GM19467 (cell line): ENCODE data around the gene ITGA6.
"Not testable (repeated sequence)": the region's sequence is repeated elsewhere in the genome, so short reads cannot be mapped to it uniquely, and the experiment has no call there.

Experiments used
- ATAC-seq: cut with Tn5 transposase; IDR thresholded peaks from one replicate; pipeline ENCODE4 v1.9.1; 2021; ENCODE audit warnings: mild to moderate bottlenecking, moderate library complexity; ENCODE audit not compliant: unreplicated experiment

ITGA6 gene

DNA sequence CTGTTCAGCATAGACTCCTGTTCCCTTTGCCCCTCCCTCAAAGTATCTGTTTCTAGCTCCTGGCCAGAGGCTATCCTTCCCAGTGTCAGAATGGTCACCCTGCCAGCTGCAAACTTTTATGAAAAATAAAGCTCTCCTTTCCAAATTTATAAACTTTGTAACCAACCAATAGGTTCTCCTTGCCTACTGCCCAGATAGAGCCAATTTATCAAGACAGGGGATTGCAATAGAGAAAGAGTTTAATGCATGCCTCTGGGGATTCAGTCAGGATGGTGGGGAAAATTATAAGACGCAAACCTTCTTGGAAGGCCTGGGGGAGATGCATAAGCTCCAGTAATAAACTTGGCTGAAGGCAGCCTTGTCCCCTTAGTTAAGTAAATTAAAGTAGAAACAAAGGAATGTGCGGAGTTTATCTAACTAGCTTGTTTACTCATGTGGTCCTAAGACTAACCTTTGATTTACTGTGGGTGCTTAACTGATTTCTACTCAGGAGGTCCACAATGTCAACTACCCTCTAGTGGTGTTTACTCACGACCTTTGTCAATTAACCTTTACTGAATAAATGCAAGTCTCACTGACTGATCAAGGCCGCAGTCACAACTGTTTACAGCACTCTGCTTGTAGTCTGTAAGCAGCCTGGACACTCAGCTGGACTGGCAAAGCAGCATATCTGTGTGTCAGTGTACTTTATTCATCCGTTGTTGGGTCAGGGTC is 85.6 kb downstream of the ITGA6 start:
- no peak for ATAC-seq

DNA sequence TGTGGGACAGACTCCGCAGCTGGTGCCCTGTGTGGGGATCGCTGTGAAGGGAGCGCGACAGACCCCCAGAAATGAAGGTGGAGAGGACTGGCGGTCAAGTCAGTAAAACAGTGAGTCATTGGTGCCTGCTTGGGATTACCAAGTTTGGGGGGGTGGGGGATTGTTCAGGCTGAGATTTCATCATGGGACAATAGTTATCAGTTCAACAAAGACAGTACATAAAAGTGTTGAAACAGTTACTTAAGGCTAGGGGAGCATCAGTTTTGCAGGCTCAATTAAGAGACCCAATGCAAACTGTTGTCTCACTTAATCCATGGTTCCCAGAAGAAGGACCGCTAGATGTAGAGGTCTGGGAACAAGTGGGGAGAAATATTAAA is 86.1 kb downstream of the ITGA6 start:
- ATAC-seq: no peak

DNA sequence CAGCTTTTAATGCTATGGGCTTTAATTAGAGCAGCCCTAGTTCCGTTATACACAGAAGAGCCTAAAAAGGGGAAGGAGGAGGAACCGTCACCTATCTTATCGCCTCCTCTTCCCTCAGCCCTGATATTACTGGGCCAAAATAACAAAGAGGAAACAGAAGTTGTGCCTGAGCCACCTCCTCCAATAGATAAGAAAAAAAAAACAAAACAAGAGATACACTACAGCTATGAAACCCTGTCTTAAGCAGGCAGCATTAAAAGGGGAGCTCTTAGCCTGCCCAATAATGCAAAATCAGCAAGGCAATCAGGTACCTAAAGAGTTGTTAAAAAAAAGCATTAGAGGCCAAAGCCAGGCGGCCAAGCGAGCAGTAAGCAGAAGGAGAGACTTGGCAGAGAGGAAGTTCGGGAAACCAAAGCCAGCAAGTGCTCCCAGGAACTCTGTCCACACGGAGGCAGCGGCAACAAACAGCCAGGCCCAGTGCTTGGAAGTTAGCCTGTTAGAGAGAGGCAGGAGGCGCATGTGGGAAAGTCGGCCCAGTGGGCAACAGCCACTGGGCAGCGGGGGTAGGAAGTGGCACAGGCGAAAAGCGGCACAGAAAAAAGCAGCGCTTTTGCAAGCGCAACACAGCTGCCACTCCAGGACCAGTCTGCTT is 86.7 kb downstream of the ITGA6 start:
- ATAC-seq: no peak

DNA sequence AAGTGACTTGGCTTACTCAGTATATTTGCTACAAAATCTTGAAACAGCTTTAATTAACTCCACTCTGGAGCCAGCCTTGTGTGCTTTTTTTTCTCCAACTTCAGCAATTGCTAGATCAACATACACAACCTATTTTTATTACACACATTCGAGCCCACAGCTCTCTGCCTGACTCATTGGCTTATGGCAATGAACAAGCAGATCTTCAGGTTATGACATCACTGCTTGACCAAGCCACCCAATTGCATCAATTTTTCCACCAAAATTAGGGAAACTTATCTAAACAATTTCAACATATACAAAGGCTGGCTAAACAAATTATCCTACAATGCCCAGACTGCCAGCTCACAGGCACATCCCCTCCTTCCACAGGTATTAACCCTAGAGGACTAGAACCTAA is 88.9 kb downstream of the ITGA6 start:
- ATAC-seq: no peak

DNA sequence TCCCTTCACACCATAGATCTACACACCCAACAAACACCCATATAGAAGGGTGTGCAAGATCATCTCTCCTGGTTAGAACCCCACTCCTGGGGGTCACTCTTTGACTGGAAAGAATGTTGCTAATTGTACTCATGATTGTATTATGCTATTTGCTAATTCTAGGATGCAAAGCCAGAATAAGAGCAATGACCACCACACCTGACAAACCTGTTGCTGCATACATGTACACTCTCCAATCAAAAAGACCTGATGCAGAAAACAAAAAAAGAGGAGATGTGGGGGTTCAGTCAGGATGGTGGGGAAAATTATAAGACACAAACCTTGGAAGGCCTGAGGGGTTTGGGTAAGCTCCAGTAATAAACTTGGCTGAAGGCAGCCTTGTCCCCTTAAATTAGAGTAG is 91.6 kb downstream of the ITGA6 start:
- ATAC-seq: no peak

DNA sequence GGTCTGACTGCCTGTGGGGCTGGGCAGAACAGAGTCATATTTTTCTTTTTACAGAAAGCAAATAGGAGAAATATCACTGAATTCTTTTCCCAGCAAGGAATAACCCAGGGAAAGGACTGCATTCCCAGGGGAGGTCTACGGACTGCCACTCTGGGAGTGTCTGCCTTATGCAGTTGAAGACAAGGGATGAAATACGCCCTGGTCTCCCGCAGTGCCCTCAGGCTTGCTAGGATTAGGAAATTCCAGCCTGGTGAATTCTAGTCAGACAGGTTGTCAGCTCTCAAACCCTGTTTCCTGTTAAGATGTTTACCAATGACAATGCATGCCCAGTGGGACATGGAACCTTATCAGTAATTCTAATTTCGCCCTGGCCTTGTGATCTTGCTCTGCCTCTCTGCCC is 98.2 kb downstream of the ITGA6 start:
- ATAC-seq: no peak

DNA sequence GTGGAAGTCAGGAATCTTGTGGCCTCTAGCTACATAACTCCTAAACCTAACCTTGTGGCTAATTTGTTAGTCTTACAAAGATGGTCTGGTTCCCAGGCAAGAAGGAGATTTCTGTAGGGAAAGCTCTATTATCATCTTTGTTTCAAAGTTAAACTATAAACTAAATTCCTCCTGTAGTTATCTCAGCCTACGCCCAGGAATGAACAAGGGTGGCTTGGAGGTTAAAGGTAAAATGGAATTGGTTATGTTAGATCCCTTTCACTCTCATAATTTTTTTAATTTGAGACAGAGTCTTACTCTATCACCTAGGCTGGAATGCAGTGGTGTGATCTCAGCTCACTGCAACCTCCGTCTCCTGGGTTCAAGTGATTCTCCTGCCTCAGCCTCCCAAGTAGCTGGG is 103.9 kb downstream of the ITGA6 start:
- no peak for ATAC-seq

DNA sequence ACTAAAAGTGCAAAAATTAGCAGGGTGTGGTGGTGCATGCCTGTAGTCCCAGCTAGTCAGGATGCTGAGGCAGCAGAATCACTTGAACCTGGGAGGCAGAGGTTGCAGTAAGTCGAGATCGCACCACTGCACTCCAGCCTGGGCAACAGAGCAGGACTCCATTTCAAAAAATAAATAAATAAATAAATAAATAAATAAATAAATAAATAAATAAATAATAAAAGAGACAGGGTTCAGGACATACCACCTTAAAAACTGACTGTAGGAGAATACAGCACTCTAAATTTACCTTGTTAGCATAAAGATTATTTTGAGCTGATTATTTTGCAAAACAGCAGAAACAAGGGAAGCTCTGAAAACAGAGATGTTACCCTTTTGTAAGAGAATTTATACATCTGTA is 105.1 kb downstream of the ITGA6 start:
- not testable (repeated sequence) for ATAC-seq

DNA sequence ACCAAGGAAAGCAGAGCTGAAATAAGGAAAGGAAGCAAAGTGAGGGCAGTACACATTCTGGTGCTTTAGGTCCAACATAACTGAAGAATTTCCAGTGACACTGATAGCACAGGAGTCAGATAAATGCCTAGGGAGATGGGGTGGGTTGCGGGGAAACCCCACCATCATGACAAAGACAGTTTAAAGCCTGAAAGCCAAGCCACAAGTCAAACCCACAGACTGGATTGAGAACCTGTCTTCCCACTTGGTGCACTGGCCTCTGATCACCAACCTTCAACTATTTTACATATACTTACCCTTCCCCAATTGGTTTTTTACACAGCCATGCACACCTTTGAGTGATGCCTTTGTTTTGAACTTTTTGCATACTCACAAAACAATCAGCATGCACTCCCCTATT is 106.3 kb downstream of the ITGA6 start:
- no peak for ATAC-seq

DNA sequence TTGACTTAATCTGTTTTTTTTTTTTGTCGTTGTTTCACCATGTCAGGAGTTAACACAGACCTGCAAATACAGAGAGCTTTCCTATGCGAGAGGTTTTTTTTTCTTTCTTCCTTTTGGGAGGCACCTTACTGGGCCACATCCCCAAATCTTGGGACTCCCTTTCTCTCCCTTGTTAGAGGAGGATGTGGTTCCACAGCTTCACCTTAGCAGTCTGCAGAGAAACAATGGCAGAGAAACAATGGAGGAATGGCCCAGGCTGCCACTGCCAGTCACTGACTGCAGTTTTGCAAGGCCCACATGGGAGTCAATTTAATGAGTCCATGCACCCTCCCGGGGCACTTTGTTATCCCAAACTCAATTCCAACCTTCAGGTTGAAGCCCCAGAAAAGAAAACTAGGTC is 107.7 kb downstream of the ITGA6 start:
- no peak for ATAC-seq

DNA sequence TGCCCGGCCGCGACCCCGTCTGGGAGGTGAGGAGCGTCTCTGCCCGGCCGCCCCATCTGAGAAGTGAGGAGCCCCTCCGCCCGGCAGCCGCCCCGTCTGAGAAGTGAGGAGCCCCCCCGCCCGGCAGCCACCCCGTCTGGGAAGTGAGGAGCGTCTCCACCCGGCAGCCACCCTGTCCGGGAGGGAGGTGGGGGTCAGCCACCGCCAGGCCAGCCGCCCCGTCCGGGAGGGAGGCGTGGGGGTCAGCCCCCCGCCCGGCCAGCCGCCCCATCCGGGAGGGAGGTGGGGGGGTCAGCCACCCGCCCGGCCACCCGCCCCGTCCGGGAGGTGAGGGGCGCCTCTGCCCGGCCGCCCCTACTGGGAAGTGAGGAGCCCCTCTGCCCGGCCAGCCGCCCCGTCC is 110.5 kb downstream of the ITGA6 start:
- not testable (repeated sequence) for ATAC-seq

DNA sequence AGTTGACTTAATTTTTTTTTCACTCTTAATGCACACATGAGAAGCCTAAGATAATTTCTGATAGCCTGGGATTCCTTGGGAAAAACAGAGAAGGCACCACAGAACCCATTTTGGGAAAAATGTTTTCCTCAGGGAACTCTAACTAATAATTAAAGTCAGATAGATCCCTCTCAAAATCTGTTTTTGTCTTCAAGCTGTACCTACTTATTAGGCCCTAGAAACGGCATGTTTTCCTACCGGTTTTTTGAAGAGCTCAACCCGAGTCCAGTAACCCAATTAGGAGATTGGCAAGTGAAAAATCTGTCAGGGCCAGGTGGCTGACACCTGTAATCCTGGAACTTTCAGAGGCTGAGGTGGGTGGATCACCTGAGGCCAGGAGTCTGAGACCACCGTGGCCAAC is 112.4 kb downstream of the ITGA6 start:
- no peak for ATAC-seq

DNA sequence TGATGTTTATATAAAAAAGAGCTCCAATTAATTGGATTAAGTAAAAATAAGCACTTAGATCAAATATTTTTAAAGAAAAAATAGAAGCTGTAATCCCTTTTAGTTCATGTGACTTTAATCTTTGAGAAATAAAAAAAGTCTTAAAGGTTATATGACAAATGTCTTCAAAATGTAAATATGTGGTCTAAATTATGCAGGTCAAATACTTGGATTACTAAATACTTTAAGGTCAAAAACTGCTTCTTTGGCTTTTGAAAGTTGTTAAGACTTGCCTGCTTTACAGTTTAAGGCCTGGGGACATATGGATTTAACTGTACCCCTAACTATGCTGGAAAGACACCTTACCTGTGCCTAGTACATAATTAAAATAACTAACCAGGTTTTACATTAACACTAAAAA is 113.0 kb downstream of the ITGA6 start:
- no peak for ATAC-seq

DNA sequence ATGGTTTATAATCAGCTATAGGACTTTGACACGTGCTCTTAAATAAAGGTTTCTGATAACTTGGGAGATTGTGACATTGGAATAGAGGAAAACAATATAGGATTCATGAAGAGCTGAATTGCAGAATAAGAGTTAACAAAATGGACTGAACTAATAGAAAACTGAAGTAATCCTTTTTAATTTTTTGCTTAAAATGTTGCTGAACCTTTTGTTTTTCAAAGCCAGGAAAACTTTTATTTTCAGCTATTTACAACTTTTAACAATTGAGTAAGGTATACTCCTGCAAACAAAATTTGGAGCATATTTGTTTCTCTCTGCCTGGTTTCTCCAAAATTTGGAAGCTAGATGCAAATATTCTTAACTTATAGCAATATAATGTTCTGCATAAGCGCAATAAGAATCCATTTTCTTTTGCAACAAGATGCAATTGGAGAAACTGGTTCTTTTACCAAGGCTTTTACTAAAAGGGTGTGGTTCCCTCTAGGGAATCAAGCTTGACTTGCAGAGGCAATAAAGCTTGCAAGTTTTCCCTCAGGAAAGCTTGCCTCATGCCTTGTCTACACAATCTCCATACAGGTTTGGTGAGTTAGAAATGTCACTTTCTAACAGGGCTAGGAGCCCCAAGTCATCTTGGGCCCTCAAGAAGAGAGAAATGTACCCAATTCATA is 118.2 kb downstream of the ITGA6 start:
- no peak for ATAC-seq

DNA sequence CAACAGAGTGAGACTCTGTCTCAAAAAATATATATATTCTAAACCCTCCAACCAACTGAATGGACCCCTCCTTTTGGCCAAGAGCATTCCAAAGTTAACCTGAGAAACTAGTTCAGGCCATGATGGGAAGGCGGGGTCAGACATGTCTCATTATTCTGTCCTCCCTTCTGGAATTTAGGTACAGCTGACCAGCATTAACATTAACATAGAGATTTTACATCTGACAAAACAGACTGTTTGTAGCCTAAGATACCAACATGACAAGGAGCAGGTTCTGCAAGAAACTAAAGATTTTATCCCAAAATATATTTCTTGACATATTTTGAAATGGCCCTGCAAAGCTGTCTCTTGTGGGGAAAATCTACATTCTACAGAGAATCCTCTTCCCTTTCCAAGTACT is 121.7 kb downstream of the ITGA6 start:
- no peak for ATAC-seq

DNA sequence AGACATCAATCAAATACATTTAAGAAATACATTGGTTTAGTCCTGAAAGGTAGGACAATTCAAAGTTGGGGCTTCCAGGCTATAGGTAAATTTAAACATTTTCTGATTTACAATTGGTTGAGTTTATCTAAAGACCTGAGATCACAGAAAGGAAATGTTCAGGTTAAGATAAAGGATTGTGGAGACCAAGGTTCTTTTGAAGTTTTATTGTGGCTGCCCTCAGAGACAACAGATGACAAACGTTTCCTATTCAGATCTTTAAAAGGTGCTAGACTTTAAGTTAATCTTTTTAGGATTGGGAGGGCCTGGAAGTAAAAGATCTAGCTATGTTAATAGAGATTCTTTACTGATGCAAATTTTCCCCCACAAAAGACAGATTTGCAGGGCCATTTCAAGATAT is 122.4 kb downstream of the ITGA6 start:
- ATAC-seq: not testable (repeated sequence)

DNA sequence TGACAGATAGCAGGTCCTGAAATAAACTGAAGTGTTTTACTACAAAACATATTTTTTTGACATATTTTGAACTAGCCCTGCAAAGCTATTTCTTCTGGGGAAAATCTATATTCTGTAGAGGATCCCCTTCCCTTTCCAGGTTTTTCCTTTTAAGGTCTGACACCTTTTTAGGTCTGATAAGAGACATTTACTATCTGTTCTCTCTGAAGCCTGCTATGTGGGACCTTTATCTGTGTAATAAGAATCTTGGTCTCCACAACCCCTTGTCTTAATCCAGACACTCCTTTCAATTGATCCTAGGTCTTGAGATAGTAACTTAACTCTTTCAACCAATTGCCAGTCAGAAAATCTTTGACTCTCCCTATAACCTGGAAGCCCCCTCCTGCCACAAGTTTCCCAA is 123.0 kb downstream of the ITGA6 start:
- ATAC-seq: no peak

DNA sequence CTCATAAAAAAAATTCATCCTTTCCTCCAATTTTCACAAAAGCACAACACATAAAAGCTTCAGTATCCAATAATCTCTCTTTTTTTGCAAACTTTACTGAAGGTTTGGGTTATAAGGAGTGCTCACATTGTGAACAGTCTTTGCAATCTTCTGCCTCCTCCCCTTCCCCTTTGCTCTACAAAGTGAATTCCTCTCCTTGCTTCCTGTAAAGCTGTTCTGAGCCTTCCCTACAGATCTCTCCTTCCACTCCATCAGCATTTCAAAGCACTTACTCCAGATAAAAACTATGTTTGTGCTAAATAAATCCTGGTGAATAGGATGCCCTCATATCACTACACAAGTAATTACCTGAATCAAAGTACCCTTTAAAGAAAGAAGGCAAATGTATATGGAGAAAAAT is 123.9 kb downstream of the ITGA6 start:
- no peak for ATAC-seq

DNA sequence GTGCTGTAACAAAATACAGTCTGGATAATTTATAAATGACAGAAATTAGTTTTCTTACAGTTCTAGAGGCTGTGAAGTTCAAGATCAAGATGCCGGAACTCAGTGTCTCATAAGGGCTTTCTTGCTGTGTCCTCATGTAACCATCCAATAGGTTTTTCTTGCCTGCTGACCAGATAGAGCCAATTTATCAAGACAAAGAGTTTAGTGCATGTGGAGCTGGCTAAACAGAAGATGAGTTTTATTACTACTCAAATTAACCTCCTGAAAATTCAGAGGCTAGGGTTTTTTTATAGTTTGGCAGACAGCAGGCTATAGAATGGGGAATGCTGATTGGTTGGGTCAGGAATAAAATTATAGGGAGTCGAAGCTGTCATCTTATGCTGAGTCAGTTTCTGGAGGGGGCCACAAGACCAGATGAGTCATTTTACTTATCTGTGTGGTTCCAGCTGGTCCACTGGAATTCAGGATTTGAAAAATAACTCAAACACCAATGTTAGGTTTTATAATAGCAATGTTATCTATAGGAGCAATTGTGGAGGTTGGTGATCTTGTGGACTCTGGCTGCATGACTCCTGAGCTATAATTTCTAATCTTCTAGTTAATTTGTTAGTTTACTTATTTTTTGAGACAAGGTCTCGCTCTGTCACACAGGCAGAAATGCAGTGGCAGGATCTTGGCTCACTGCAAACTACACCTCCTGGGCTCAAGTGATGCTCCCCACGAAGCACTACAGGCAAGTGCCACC is 125.3 kb downstream of the ITGA6 start:
- ATAC-seq: no peak

DNA sequence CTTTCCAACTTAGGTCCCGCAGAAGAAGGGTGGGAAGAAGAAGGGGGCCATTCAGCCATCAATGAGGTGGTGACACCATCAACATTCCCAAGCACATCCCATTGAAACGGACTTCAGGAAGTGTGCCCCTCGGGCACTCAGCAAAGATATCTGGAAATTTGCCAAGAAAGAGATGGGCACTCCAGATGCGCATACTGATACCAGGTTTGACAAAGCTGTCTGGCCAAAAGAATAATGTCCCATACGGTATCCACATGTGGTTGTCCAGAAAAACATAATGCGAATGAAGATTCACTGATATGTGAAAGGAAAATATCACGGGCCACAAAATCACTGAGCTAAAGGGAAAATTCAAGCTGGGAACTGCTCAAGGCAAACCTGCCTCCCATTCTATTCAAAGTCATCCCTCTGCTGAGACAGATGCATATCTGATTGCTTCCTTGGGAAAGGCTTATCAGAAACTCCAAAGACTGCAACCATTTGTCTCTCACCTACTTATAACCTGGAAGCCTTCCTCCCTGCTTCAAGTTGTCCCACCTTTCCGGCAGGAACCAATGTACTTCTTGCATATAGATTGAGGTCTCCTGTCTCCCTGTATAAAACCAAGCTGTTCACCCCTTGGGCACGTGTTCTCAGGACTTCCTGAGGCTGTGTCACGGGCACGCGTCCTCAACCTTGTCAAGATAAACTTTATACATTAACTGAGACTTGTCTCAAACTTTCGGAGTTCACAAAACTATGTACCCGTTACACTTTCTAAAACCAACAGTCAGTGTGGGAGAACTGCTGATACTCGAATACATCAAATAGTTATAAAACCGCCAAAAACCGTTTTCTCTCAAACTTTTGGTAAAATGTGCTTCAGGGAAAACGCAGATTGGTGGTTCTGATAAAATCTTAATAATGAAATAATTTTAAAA is 127.2 kb downstream of the ITGA6 start:
- no peak for ATAC-seq

DNA sequence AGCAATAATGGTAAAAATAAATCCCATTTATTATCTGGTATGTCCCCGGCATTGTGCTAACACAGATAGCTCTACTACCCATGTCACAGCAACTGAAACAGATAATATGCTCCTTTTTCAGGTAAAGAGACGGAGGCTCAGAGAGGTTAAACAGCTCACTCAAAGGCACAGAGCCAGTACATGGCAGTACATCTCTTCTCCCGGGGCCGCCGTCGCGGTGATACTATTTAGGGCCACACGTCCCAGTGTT is 127.8 kb downstream of the ITGA6 start:
- ATAC-seq: no peak
